AG08395 (cell line): Measurements from ENCODE around the gene KAT7.

Experiments used
- DNase-seq: peaks from one replicate; pipeline ENCODE4 v3.0.0; 2012; ENCODE audit warnings: mixed read lengths, low spot score

KAT7 gene

DNA sequence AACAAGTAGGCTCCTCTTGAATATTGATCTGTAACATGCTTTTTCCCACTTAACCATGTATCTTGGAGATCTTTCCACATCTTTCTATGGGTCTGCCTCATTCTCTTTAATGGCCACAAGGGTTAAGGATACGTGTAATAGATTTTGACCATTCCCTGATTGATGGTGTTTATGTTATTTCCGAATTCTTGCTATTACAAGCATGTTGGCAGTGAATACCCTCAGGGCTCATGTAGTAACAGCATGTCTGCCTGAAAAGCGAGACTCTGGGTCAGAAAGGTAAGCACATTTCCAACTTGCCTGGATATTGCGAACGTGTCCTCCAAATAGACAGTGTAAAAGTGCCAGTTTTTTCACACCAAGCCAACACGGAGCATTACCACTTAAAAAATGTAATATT is 54.4 kb downstream of the KAT7 start:
- DNase-seq, result no peak

DNA sequence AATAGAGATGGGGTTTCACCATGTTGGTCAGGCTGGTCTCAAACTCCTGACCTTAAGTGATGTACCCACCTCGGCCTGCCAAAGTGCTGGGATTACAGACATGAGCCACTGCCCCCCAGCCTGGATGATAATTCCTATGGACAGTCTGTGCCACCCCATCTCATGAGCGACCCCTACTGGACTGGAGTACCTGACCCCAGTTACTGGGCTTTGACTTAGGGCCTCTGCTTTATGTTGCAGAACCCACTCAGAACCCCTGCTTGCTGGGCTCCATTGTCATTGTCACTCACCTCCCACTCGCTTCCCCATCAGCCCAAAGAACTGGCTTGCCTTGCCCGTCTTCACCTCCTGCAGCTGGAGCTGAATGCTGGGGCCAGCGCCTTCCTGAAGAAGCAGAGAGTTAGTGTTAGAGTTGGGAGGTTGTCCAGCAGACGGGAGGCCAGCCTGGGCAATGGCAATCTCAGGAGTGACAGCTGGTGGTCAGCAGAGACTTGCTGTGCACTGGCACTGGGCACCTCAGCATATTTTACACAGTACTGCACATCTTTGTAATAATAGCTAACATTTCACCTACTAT is 55.4 kb downstream of the KAT7 start:
- no peak for DNase-seq

DNA sequence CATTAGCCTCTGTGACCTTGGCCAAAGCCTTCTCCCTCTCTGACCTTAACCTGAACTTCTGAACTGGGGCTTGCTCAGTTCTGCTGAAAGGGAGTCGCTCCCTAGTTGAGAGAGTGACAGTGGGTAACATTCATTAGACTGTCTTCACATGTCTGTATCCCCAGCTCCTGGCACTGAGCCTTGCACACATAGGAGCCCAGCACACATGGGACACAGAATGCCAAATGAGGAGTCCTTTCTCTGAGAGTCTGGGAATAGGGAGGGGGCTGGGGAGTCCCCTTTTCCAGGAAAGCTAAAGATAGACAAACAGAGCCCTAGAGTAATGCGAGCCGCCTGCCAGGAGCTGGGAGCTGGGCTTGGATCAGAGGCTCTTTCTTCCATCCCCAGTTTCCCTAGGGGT is 56.8 kb downstream of the KAT7 start:
- DNase-seq, result no peak

DNA sequence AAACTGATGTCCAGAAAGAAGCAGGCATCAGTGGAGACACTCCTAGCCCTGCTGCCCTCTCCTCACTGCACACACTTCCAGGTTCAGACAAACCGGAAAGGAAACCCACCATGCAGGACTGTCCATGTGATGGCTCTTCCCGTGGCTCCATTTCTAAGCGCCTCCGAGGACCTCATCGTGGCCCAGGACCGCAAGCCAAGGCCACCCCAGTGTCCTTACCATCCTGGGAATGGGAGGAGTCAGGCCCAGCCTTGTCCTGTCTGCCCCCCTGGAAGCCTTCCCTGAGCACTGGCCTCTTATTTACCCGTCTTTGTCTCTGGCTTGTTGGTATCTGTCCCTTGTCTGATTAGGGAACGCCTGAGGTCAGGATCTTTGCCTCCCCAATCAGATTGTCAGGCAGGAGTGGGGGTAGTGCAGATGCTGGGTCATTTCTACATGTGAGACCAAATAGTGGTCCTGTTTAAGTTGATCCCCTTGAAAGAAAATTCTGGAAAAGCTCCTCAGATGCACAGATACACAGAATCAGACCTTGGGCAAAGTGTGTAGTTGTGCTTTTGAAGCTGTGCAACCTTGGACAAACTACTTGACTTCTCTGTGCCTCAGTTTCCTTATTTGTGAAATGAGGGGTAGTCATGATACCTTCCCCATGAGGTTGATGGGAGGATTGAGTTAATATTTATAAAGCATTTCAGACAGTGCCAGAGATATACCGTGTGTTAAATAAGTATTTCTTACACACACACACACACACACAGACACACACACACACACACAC is 58.6 kb downstream of the KAT7 start:
- DNase-seq, result no peak

DNA sequence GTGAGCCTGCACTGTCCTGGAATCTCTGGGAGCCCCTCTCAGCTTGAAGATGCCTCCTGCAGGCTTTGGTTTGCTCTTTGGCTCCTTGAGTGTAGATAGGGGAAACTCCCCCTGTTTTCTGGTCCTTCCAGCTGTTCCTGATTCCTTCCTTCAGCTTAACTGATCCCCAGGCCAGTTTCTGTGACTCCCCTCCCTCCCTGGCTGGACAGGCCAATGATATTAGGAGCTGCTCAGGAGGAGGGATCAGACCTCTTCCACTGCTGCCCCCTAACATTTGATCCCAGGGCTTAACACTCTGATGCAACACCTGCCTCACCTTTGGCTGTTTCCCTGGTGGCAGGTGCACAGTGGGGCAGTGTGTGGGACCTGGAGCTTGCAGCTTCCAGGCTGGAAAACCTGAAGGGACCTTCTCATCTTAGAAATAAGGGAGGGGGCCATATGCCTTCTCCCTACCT is 59.6 kb downstream of the KAT7 start, which contains the start of gene TAC4:
Gene TAC4 (minus strand): TSS at position 51 of the 455 bp plus-strand sequence. CDS start 52 bp downstream, outside the sequence.
- DNase-seq, result no peak

DNA sequence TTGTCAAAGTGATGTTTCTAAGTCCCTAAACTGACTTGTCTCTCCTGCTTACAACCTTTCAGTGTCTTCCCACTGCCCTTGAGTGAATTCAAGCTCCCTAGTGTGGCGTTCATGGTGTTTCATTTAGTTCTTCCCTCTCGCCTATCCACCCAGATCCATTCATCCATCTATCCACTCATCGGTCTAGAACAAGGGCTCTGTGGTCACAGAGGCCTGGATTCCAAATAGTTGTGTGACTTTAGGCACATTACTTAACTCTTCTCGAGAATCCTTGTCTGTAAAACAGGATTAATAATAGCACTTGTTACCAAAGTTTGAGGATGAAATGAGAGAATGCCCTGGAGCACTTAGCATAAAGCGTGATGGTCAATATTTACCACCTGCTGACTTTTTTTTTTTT is 60.3 kb downstream of the KAT7 start:
- no peak for DNase-seq

DNA sequence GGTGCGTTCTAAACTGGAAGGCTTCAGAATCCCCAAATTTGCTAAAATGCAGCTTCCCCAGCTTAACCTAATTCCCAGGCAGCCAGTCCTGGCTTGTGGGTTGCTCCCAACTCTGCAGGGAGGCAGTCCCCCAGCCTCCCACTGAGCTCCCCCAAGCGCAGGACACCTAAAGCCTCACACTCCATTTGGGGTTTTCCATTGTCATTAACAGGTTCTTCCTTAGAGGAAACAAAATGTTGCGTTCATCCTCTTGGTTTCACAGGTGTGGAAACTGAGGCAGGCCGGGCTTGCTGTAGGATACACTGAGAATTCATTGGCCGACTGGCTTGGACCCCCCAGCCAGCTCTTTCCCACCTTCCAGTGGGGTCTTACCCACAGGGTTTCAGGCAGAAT is 61.7 kb downstream of the KAT7 start:
- DNase-seq, result no peak

DNA sequence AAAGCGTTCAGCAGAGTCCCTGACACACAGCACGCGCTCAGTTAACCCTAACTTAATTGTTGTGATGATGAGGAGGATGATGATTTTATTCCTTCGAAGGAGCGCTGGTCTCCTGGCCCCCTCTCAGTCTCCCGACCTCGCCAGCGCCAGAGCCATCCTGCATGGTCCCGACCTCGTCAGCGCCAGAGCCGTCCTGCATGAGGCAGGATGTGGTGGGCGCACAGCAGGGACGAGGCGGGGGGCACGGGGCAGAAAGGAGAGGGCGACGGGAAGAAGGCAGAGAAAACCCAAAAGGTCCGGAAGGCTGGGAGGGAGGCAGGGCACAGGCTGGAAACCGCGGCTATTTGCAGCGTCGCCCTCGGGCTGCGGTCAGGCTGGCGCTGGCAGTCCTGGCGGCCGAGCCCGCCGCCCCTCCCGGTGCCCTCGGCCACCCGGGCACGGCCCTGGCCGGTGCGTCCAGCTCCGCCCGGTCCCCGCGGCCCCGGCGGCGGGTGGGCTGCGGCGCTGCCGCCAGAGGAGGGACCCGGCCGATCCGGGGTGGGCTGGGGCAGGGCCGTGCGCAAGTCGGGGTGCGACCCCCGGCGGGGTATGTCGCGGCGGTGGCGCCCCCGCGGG is 62.4 kb downstream of the KAT7 start:
- DNase-seq, result peak; percentile 42

DNA sequence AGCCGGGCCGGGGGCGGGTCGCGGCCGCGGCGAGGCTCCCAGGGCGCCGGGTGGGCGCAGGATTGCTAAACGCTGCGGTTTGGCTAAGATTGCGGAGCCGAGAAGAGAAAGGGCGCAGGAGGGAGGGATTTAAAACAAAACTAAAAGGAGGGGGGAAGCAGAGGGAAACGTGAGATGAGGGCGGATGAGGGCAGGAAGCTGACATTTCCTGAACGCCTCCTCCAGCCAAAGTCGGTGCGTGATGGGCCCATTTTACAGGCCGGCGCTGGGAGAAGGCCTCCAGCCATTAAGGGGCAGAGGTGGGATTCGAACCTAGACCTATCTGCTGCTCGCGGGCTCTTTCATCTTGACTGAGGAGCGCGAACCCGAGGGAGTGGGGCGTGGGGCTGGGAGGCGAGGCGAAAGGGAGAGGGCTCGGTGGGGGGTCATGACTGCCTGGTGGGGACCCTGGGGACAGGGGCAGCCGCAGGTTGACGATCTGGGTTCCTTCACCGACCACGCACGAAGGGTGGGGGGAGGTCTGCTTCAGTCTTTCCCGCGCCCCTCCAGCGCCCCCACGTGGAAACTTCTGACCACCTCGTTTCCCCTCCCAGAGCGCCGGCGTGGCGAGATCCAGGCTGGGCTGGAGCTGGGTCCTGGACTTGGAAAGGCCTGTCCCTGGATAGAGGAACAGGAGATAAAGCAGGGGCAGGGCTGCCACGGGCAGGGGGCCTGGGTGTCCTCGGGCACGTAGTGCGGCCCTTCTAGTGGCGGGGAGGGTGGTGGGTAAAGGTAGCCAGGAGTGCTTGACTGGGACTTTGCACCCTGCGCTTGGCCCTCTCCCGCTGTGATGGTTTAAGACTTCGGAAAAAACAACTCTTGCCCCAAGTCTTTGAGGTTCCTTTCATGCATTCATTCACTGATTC is 63.2 kb downstream of the KAT7 start:
- peak; percentile 74 for DNase-seq

DNA sequence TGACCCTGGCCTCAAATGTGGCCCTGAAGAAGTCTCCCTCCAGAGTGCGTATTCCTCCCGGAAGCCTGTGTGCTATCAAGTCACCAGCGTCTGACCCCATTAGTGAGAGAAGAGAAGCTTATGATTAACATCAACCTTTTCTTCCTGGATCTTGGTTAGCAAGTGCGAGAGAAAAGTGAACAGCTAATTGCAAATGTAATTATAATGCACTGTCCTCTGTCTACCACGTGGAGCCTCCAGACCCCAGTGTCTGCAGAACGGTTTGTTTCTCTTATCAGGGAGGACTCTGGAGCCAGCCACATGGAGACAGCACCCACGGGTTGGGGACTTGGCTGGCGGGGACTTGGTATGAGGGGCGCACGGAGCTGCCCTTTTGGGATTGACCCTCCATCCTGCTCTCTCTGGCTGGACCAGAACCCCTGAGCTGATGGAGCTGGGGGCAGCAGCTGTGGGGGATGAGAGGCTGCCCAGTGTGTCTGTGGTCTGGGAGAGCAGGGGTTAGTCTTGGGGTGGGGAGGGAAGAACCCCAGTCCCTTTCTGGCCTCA is 65.1 kb downstream of the KAT7 start:
- DNase-seq, result no peak

DNA sequence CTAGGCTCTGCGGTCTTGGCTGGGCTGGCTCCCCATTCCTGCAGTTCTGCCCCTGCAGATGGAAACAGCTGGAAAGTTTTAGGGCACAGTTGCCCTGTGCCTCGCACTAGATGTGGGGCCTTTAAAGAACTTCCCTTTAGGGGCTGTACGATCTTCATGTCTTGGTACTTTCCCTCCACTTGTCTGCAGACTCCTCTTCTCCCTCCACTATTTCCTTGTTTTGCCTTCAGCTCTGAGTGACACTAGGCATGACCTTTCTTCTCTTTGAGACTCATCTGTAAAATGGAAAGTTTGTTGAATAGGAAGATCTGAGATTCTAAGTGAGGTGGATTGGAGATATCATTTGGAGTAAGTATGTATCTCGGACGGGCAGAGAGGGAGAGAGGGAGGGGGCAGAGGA is 65.6 kb downstream of the KAT7 start:
- no peak for DNase-seq

DNA sequence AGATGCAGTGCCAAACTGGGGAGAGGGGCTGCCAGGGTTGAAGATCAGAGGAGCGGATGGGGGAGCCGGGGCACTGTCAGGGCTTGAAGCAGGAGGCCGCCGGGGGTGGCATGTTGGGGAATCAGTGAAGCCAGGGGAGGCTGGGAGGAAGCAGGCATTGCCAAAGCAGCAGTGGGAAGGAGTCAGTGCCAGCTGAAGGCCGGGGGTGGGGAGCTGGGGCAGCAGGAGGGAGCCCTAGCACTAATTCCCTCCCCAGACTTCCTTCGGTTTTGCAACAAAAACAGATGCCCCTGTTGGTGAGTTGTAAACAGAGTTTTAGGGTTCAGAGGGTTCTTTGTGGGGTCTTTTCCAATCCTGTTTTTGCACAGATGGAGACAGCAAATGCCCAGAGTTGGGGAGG is 70.3 kb downstream of the KAT7 start:
- DNase-seq, result no peak

DNA sequence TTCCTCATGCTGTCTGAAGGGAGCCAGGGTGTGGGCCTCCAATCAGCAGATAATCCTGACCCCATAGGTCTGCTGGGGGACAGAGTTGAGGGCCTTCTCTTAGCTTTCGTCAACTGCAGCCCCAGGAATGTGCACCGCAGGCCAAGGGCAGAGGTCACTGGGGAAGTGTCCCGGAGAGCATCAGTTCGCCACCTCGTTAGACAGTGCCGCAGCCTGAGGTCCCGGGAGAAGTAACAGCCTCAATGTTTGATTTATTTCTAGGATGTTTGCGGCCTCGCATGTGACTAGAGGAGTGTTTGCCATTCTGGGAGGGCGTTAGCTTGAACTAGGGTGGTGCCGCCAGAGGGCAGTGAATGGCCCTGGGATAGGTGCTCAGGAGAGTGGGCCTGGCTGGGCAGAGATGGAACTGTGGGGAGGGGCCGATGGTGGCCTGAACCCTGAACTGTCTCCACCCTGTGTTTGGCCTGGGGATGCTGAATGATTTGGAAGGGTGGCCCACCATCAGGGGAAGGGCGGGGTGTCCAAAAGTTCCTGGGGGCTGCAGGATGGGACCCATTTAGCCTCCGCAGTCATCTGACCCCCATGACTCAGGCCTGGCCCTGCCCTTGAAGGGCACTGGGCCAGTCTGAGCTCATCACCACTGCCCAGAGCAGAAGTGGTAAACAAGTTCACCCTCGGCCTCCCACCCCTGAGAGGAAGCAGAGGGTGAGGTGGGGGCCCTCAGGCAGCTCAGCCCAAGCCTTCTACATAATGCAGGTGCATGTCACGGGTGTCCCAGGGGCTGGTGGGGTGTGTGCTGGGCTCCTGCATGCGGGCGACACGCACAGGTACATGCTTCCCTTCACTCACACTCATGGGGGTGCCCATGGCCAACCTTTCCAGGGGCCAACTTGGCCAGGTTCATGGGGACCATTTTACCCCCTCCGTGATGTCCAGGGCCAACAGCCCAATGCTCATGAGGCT is 71.8 kb downstream of the KAT7 start:
- no peak for DNase-seq

DNA sequence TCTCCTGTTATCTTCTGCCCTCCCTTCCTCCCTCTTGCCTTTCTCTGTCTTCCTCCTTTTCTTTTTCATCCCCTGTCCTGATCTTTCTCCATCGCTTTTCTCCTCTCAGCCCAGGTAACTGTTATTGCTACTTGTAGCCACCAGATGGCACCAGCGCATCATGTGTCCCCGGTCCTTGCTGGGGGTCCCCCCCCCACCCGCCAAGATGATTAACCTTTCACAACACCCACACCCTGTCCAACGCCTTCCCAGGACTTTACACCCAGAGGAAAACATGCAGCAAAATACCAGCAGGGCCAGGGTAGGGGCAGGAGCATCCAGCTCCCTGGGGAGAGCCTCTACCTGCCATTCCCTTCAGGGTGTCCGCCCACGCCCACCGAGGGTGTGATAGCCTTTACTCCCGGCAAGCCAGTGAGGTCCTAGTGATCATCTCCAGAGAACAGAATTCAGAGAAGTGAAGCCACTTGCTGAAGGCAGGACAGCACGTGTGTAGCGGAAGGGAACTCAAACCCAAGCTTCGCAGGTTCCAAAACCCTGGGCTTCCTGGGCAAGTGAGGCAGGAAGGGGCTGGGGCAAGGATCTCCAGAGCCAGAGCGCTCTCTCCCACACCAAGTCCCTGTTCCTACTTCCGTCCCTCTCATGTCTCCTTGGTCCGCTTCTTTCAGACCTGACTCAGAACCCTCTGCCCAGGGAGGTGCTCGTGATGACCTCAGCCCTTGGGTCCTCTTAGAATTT is 72.8 kb downstream of the KAT7 start:
- DNase-seq, result peak; percentile 78

DNA sequence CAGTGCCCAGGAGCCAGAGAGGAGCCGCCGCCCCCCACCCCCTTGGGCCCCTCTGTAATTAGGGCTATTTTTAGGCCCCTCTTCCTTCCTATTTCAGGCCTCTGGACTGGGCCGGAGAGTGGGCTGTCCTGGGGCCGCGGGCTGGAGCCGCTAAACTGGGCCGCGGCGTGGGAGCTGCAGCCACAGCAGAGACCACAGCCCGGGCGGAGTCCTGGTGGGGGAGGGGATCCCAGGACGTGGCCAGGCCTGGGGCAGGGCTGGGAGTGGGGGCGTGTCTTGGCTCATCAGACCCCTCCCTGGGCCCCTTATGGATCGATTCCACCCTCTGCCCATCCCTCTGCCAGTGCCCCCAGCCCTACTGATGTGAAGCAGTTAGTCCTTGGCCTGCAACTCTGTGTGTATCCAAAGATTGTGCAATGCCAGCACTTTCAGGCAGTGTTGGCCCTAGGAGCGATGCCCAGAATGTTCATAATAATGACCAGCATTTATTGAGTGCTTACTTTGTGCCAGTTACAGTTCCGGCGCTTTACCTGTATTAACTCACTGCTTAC is 74.4 kb downstream of the KAT7 start:
- no peak for DNase-seq

DNA sequence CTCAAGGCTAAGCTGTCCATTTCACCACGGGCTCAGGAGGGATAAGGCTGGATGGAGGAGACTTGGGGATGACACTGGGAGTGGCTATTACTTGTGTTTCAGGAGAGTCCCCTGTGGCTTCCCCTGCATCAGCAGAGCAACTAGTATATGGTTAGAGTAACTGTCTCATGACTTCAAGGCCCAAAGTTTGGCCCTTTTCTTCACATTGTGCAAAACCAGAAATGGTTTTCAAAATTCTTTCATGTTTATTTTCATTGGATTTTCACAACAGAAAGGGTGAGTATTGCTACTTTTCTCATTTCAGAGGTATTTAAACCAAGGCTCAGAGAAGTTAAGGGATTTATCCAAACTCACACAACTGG is 77.5 kb downstream of the KAT7 start:
- no peak for DNase-seq

DNA sequence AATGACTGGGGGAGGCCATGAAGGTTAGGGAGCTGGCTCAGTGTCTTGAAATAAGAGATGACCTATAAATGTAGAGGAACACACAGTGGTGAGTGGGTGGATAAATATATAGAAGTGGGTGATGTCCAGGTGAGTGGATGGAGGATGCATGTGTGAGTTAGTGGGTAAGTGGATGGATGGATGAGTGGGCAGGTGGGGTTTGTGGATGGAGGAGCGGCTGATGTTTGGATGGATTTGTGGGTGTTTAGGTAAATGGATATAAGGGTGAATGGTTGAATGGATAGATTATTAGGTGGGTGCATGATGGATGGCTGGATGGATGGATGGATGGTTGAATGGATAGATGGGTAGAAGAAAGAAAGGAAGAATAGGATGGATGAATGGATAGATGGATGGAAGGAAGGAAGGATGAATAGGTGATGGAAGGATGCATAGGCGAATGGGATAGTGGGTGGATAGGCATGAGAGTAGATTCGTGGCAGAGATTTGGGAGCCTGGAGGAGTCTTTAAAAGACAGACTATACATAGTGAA is 78.5 kb downstream of the KAT7 start:
- DNase-seq, result no peak

DNA sequence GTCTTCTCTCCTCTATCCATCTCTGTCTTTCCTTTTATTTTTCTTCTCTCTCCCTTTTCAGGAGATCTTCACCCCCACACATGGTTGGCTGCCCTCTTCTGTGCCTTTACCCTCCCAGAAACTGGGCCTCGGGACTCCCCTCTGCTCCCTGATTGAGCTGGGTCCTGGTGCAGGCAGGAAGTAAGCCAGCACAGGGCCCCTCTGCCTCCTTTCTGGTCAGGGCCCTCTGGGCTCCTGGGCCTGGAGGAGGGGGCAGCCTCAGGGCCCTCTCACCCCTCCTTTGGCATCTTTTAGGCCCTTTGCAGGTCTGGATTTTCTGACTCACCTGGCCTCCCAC is 80.5 kb downstream of the KAT7 start:
- no peak for DNase-seq

DNA sequence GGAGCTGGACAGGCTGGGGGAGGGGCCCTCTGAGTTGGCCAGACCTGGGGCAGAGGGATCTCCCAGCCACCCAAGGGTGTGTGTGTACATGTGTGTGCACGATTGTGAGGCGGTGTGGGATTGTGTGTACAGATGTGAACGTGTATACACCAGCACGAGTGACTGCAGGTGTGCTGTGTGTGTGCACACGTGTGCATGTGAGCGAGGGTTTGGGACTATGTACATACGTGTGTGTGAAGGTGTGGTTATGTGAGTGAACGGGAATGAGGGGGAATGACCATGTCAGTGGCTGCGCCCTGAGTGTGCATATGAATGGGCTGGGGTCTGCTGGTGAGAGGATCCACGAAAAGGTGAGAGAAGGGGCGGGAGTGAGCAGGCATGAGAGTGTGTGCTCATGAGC is 81.8 kb downstream of the KAT7 start:
- no peak for DNase-seq

DNA sequence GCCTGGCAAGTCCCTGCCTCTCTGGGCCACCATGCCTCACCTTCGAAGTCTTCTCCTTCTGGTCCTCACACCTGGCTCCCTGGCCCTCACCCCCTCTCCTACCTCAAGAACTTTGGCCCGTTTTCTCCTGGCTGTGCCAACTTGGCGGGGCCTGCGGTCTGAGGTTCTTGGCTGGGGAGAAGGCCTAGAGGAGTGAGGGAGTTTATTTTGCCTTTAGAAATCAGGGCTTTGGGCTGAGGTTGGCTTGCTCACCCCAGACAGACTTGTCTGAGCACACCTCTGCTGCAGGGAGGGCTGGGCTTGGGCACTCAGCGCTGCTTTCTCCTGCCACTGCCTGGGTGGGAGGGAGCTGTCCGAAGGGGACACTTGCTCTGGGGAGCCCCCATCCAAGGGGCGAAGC is 82.7 kb downstream of the KAT7 start:
- DNase-seq, result no peak
